ENCODE results near the gene ABHD12. TPM values are rescaled to one million over a fixed set of nuclear protein-coding genes. Genes with fewer than 3 reads are reported as not detected.

ABHD12 gene
- total and polyA plus RNA-seq, 2 donors (not counting 3 experiments of a cell fraction or from before 2014, with no cell fraction given), result 19.2 to 36.0 TPM

DNA sequence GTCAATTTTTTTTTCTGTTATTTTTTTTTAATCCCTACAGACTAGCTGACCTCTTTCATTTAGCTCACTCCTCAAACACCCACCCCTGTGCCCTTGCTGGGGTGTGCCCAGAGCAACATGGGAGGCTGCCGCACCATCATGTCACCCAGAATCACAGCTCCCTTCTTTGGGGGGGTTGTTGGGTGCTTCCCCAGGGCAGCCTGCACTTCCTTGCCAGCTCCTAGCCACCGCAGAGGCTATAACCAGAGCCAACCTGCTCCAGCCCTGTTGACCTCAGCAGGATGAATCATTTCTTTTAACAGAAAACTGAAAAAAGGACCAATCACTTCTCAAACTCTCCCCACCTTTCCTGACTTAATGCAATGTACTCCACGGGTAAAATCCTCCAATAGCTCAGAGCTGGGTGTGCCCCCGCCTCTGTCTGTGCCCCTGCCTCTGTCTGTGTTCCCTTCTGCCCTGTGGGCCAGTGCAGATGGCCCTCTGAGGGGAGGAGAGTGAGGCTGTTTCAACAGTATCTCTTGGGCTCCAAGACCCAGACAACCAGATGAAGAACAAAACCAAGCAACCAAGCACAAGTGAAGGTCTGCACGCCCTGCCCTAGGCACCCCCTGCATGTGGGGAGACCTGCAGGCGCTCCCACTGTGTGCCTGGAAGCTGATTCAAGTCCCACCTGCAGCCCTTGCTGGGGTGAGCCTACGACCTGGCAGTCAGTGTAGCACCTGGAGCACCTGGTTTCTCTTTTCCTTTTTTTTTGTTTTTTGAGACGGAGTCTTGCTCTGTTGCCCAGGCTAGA is 75.0 kb downstream of the ABHD12 start:
- CTCF ChIA-PET, result interaction anchor here (0.8 to 2.5 kb wide), 6 partner anchors 11 to 83 kb away, joined by 3 to 21 read pairs (median 6); no protein-coding TSS in a partner anchor
- BruUV-seq (replicated peaks), result no TSS peak

More for the DNA sequence above, 75.0 kb downstream of the ABHD12 start:
- Histone ChIP-seq H3K27ac (ENCODE audit: insufficient read depth, low read depth, low read length) (no peak overlapping the region), H4K20me1 (replicated peaks; ENCODE audit: control insufficient read depth, extremely low read depth, insufficient read depth, low read length) (no peaks in the 10 kb centered on the region), H3K9me1 (replicated peaks; ENCODE audit: control insufficient read depth, extremely low read depth, insufficient read depth, low read length) (no peaks in the 10 kb centered on the region), H3K9me3 (replicated peaks; ENCODE audit: control insufficient read depth, insufficient read depth, low read length) (no peaks in the 10 kb centered on the region), H3K4me2 (ENCODE audit: insufficient read depth, low read length) (no peak overlapping the region), H3K9ac (replicated peaks; ENCODE audit: extremely low read depth, insufficient read depth, low read length) (no peak overlapping the region), H3K79me2 (ENCODE audit: control insufficient read depth, insufficient read depth, low read length) (no peaks in the 10 kb centered on the region), H2AFZ (ENCODE audit: low read depth, low read length) (no peak overlapping the region), H3K27me3 (ENCODE audit: control insufficient read depth in 2 of 2, insufficient read depth in 2 of 2, low read length in 2 of 2) (no peaks in the 10 kb centered on the region), H3K4me3 (replicated peaks in 1 of 3; ENCODE audit: insufficient read depth in 1 of 3, low read depth in 1 of 3, low read length in 3 of 3) (no peak overlapping the region), H3K4me1 (ENCODE audit: control insufficient read depth, extremely low read depth, insufficient read depth, low read length) (peaks cover 4% of the 10 kb centered on the region), H3K36me3 (ENCODE audit: control insufficient read depth in 2 of 2, extremely low read depth in 1 of 2, insufficient read depth in 2 of 2, low read length in 2 of 2) (peaks cover 0 to 1% of the 10 kb centered on the region in 2 experiments)
- no peak for TF ChIP-seq MYC (IDR thresholded peaks at IDR 0.05; ENCODE audit: low read depth, low read length)
- no peak for TF ChIP-seq JUN (IDR thresholded peaks at IDR 0.05; ENCODE audit: borderline replicate concordance, insufficient read depth, insufficient read length, low read depth)
- TF ChIP-seq EZH2 (IDR thresholded peaks at IDR 0.05; ENCODE audit: borderline replicate concordance, low read depth, low read length, severe bottlenecking), result no peak
- no peak for TF ChIP-seq POLR2A (IDR thresholded peaks at IDR 0.05; ENCODE audit: low read depth, low read length)
- TF ChIP-seq POLR2AphosphoS5 (IDR thresholded peaks at IDR 0.05; ENCODE audit: insufficient read depth, low read depth, low read length), result no peak
- TF ChIP-seq, protein P1, sequence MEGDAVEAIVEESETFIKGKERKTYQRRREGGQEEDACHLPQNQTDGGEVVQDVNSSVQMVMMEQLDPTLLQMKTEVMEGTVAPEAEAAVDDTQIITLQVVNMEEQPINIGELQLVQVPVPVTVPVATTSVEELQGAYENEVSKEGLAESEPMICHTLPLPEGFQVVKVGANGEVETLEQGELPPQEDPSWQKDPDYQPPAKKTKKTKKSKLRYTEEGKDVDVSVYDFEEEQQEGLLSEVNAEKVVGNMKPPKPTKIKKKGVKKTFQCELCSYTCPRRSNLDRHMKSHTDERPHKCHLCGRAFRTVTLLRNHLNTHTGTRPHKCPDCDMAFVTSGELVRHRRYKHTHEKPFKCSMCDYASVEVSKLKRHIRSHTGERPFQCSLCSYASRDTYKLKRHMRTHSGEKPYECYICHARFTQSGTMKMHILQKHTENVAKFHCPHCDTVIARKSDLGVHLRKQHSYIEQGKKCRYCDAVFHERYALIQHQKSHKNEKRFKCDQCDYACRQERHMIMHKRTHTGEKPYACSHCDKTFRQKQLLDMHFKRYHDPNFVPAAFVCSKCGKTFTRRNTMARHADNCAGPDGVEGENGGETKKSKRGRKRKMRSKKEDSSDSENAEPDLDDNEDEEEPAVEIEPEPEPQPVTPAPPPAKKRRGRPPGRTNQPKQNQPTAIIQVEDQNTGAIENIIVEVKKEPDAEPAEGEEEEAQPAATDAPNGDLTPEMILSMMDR (IDR thresholded peaks at IDR 0.05; ENCODE audit: extremely low read depth in 1 of 2, insufficient read depth in 1 of 2, low read depth in 1 of 2, low read length in 2 of 2), result no peak
- TF ChIP-seq, protein P2, sequence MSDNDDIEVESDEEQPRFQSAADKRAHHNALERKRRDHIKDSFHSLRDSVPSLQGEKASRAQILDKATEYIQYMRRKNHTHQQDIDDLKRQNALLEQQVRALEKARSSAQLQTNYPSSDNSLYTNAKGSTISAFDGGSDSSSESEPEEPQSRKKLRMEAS (IDR thresholded peaks at IDR 0.05; ENCODE audit: insufficient read depth, insufficient read length), result no peak
- TF ChIP-seq GATA2 (IDR thresholded peaks at IDR 0.05; ENCODE audit: insufficient read depth, insufficient read length, low read depth, low read length), result no peak
- no peak for TF ChIP-seq FOS (IDR thresholded peaks at IDR 0.05; ENCODE audit: borderline replicate concordance, insufficient read depth, low read length)
- POLR2A ChIA-PET, result no interaction called here
- FAIRE-seq, result no peak
- intact Hi-C loops (cut with micrococcal nuclease), result no loop called here
- dilution Hi-C loops (cut with MboI; ENCODE audit: extremely low pct_ligation_motif_present, low sequenced_read_pairs), result no loop called here
- no peak for DNase-seq (ENCODE audit: low read depth, low spot score)
